ENCODE results near the gene R3HDM4.
A peak's percentile ranks its signal among the peaks of the same experiment; 100 is the strongest.

Gene R3HDM4

GRCh38 chr19:903266-903797, 9.7 kb downstream of the R3HDM4 start:
- ChIA-PET POLR2A (interaction anchor here (0.7 kb wide), 1 partner anchor 11 kb away, joined by 5 read pairs; no protein-coding TSS in a partner anchor), CTCF (interaction anchor here (0.5 to 1.5 kb wide), 2 partner anchors 10 to 16 kb away, joined by 3 to 4 read pairs; partner anchors contain the start of genes MED16 and RNU6-9)
- WGBS (ENCODE audit: insufficient coverage) = 97% methylated on average over 18 of the region's 32 CpGs
- H3K4me1 ChIP-seq (ENCODE audit: control extremely low read depth in 1 of 4, control insufficient read depth in 4 of 4, insufficient read depth in 4 of 4, low read length in 3 of 4) = peaks cover 5 to 27% (median 23%) of the 10 kb centered on the region in 4 experiments
- H3K27me3 ChIP-seq (replicated peaks in 2 of 5; ENCODE audit: control insufficient read depth in 4 of 5, insufficient read depth in 5 of 5, low read length in 4 of 5) = no peaks in the 10 kb centered on the region
- no peak overlapping the region for H3K4me3 ChIP-seq (ENCODE audit: control insufficient read depth in 1 of 7, extremely low read depth in 1 of 7, insufficient read depth in 4 of 7, low read depth in 2 of 7, low read length in 6 of 7)
- peaks cover 5 to 37% (median 19%) of the 10 kb centered on the region in 4 experiments for H3K36me3 ChIP-seq (ENCODE audit: control insufficient read depth in 4 of 4, insufficient read depth in 4 of 4, low read length in 3 of 4)
- DNase-seq = no peak
- no peak overlapping the region for H3K27ac ChIP-seq (ENCODE audit: insufficient read depth in 1 of 2, low read depth in 1 of 2, low read length in 2 of 2, poor library complexity in 1 of 2, severe bottlenecking in 2 of 2)
- no peaks in the 10 kb centered on the region for H3K9me3 ChIP-seq (ENCODE audit: control extremely low read depth in 1 of 5, control insufficient read depth in 4 of 5, insufficient read depth in 2 of 5, low read depth in 1 of 5, low read length in 4 of 5)

GRCh38 chr19:902446-903226, 10.4 kb downstream of the R3HDM4 start:
- over 99% methylated on average over 13 of the region's 14 CpGs for WGBS (ENCODE audit: insufficient coverage)
- Histone ChIP-seq H3K4me3 (ENCODE audit: control insufficient read depth in 1 of 7, extremely low read depth in 1 of 7, insufficient read depth in 4 of 7, low read depth in 2 of 7, low read length in 6 of 7) (no peak overlapping the region), H3K36me3 (ENCODE audit: control insufficient read depth in 4 of 4, insufficient read depth in 4 of 4, low read length in 3 of 4) (peaks cover 5 to 40% (median 20%) of the 10 kb centered on the region in 4 experiments), H3K9me3 (ENCODE audit: control extremely low read depth in 1 of 5, control insufficient read depth in 4 of 5, insufficient read depth in 2 of 5, low read depth in 1 of 5, low read length in 4 of 5) (no peaks in the 10 kb centered on the region), H3K4me1 (ENCODE audit: control extremely low read depth in 1 of 4, control insufficient read depth in 4 of 4, insufficient read depth in 4 of 4, low read length in 3 of 4) (peaks cover 1 to 21% (median 16%) of the 10 kb centered on the region in 4 experiments), H3K27me3 (replicated peaks in 2 of 5; ENCODE audit: control insufficient read depth in 4 of 5, insufficient read depth in 5 of 5, low read length in 4 of 5) (no peaks in the 10 kb centered on the region), H3K27ac (ENCODE audit: insufficient read depth in 1 of 2, low read depth in 1 of 2, low read length in 2 of 2, poor library complexity in 1 of 2, severe bottlenecking in 2 of 2) (no peak overlapping the region)
- DNase-seq = no peak
- ChIA-PET CTCF (interaction anchor here (1.5 kb wide), 1 partner anchor 17 kb away, joined by 3 read pairs; no protein-coding TSS in a partner anchor), POLR2A (interaction anchor here (0.7 kb wide), 1 partner anchor 10 kb away, joined by 5 read pairs; no protein-coding TSS in a partner anchor)

GRCh38 chr19:902093-902370, 11.0 kb downstream of the R3HDM4 start:
- Histone ChIP-seq H3K4me3 (ENCODE audit: control insufficient read depth in 1 of 7, extremely low read depth in 1 of 7, insufficient read depth in 4 of 7, low read depth in 2 of 7, low read length in 6 of 7) (no peak overlapping the region), H3K27me3 (replicated peaks in 2 of 5; ENCODE audit: control insufficient read depth in 4 of 5, insufficient read depth in 5 of 5, low read length in 4 of 5) (no peaks in the 10 kb centered on the region), H3K36me3 (ENCODE audit: control insufficient read depth in 4 of 4, insufficient read depth in 4 of 4, low read length in 3 of 4) (peaks cover 5 to 46% (median 22%) of the 10 kb centered on the region in 4 experiments)

GRCh38 chr19:901216-902092, 11.6 kb downstream of the R3HDM4 start:
- H3K27ac ChIP-seq (ENCODE audit: insufficient read depth in 1 of 2, low read depth in 1 of 2, low read length in 2 of 2, poor library complexity in 1 of 2, severe bottlenecking in 2 of 2) = no peak overlapping the region

More at GRCh38 chr19:902093-902370, 11.0 kb downstream of the R3HDM4 start:
- no peak for DNase-seq
- ChIA-PET CTCF (interaction anchor here (1.5 kb wide), 1 partner anchor 18 kb away, joined by 3 read pairs; no protein-coding TSS in a partner anchor), POLR2A (no interaction called here)
- Histone ChIP-seq H3K4me1 (ENCODE audit: control extremely low read depth in 1 of 4, control insufficient read depth in 4 of 4, insufficient read depth in 4 of 4, low read length in 3 of 4) (peaks cover 0 to 15% (median 10%) of the 10 kb centered on the region in 4 experiments), H3K9me3 (ENCODE audit: control extremely low read depth in 1 of 5, control insufficient read depth in 4 of 5, insufficient read depth in 2 of 5, low read depth in 1 of 5, low read length in 4 of 5) (no peaks in the 10 kb centered on the region), H3K27ac (ENCODE audit: insufficient read depth in 1 of 2, low read depth in 1 of 2, low read length in 2 of 2, poor library complexity in 1 of 2, severe bottlenecking in 2 of 2) (no peak overlapping the region)
- 91% methylated on average over 6 of the region's 7 CpGs for WGBS (ENCODE audit: insufficient coverage)

GRCh38 chr19:900302-901111, 12.5 kb downstream of the R3HDM4 start:
- Histone ChIP-seq H3K27me3 (replicated peaks in 2 of 5; ENCODE audit: control insufficient read depth in 4 of 5, insufficient read depth in 5 of 5, low read length in 4 of 5) (no peaks in the 10 kb centered on the region), H3K27ac (ENCODE audit: insufficient read depth in 1 of 2, low read depth in 1 of 2, low read length in 2 of 2, poor library complexity in 1 of 2, severe bottlenecking in 2 of 2) (no peak overlapping the region), H3K4me3 (ENCODE audit: control insufficient read depth in 1 of 7, extremely low read depth in 1 of 7, insufficient read depth in 4 of 7, low read depth in 2 of 7, low read length in 6 of 7) (no peak overlapping the region), H3K36me3 (ENCODE audit: control insufficient read depth in 4 of 4, insufficient read depth in 4 of 4, low read length in 3 of 4) (peaks cover 5 to 58% (median 26%) of the 10 kb centered on the region in 4 experiments), H3K9me3 (ENCODE audit: control extremely low read depth in 1 of 5, control insufficient read depth in 4 of 5, insufficient read depth in 2 of 5, low read depth in 1 of 5, low read length in 4 of 5) (no peaks in the 10 kb centered on the region), H3K4me1 (ENCODE audit: control extremely low read depth in 1 of 4, control insufficient read depth in 4 of 4, insufficient read depth in 4 of 4, low read length in 3 of 4) (peaks cover 0 to 2% (median 0%) of the 10 kb centered on the region in 4 experiments)
- ChIA-PET CTCF (no interaction called here), POLR2A (no interaction called here)
- WGBS (ENCODE audit: insufficient coverage) = 94% methylated on average over 23 of the region's 30 CpGs
- peak in 2 of 3 donors; percentile 36 to 43 for DNase-seq

More at GRCh38 chr19:901216-902092, 11.6 kb downstream of the R3HDM4 start:
- peaks cover 5 to 52% (median 23%) of the 10 kb centered on the region in 4 experiments for H3K36me3 ChIP-seq (ENCODE audit: control insufficient read depth in 4 of 4, insufficient read depth in 4 of 4, low read length in 3 of 4)
- H3K4me3 ChIP-seq (ENCODE audit: control insufficient read depth in 1 of 7, extremely low read depth in 1 of 7, insufficient read depth in 4 of 7, low read depth in 2 of 7, low read length in 6 of 7) = no peak overlapping the region
- 97% methylated on average over 23 of the region's 27 CpGs for WGBS (ENCODE audit: insufficient coverage)
- H3K9me3 ChIP-seq (ENCODE audit: control extremely low read depth in 1 of 5, control insufficient read depth in 4 of 5, insufficient read depth in 2 of 5, low read depth in 1 of 5, low read length in 4 of 5) = no peaks in the 10 kb centered on the region
- ChIA-PET POLR2A (no interaction called here), CTCF (interaction anchor here (1.5 kb wide), 1 partner anchor 18 kb away, joined by 3 read pairs; no protein-coding TSS in a partner anchor)
- H3K27me3 ChIP-seq (replicated peaks in 2 of 5; ENCODE audit: control insufficient read depth in 4 of 5, insufficient read depth in 5 of 5, low read length in 4 of 5) = no peaks in the 10 kb centered on the region
- peaks cover 0 to 9% (median 5%) of the 10 kb centered on the region in 4 experiments for H3K4me1 ChIP-seq (ENCODE audit: control extremely low read depth in 1 of 4, control insufficient read depth in 4 of 4, insufficient read depth in 4 of 4, low read length in 3 of 4)
- DNase-seq = no peak

- WGBS (ENCODE audit: insufficient coverage) = 95% methylated on average over 13 of the region's 15 CpGs
- ChIA-PET CTCF (no interaction called here), POLR2A (no interaction called here)
- Histone ChIP-seq H3K4me3 (ENCODE audit: control insufficient read depth in 1 of 7, extremely low read depth in 1 of 7, insufficient read depth in 4 of 7, low read depth in 2 of 7, low read length in 6 of 7) (no peak overlapping the region), H3K4me1 (ENCODE audit: control extremely low read depth in 1 of 4, control insufficient read depth in 4 of 4, insufficient read depth in 4 of 4, low read length in 3 of 4) (peaks cover 0 to 2% (median 0%) of the 10 kb centered on the region in 4 experiments), H3K36me3 (ENCODE audit: control insufficient read depth in 4 of 4, insufficient read depth in 4 of 4, low read length in 3 of 4) (peaks cover 5 to 58% (median 26%) of the 10 kb centered on the region in 4 experiments), H3K9me3 (ENCODE audit: control extremely low read depth in 1 of 5, control insufficient read depth in 4 of 5, insufficient read depth in 2 of 5, low read depth in 1 of 5, low read length in 4 of 5) (no peaks in the 10 kb centered on the region), H3K27ac (ENCODE audit: insufficient read depth in 1 of 2, low read depth in 1 of 2, low read length in 2 of 2, poor library complexity in 1 of 2, severe bottlenecking in 2 of 2) (no peak overlapping the region), H3K27me3 (replicated peaks in 2 of 5; ENCODE audit: control insufficient read depth in 4 of 5, insufficient read depth in 5 of 5, low read length in 4 of 5) (no peaks in the 10 kb centered on the region)
- DNase-seq = no peak
Measured at GRCh38 chr19:900043-900301, 13.0 kb downstream of the R3HDM4 start.
